Midbrain (tissue), 1 donor: ENCODE data around the gene TRIP12.
"Not testable (repeated sequence)": the region's sequence is repeated elsewhere in the genome, so short reads cannot be mapped to it uniquely, and the experiment has no call there.

Source experiments
- DNase-seq: peaks from one replicate; lab custom pipeline; 2025; lab: John Stamatoyannopoulos, UW

Gene TRIP12

GRCh38 chr2:229874647-229875046, 47.2 kb downstream of the TRIP12 start:
- DNase-seq = no peak

DNA sequence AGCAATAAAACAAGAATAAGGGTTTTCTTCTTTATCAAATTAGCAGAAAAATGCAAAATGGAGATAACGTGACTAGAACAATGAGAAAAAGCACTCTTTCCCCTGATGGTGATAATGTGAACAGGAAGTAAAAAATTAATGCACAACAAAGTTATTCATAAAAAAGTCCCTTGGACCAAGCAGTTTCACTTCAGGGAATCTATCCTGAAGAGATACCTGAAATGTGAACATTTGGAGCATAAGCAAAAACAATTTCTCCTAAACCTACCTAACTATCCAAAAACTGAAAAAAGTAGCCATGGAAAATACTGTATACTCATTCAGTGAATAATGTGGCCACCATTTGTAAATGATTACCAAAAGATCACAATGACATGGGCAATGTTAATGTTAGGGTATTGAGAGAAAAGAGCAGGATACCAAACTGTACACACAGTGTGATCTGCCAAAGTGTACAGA, 48.7 kb downstream of the TRIP12 start:
- no peak for DNase-seq

DNA sequence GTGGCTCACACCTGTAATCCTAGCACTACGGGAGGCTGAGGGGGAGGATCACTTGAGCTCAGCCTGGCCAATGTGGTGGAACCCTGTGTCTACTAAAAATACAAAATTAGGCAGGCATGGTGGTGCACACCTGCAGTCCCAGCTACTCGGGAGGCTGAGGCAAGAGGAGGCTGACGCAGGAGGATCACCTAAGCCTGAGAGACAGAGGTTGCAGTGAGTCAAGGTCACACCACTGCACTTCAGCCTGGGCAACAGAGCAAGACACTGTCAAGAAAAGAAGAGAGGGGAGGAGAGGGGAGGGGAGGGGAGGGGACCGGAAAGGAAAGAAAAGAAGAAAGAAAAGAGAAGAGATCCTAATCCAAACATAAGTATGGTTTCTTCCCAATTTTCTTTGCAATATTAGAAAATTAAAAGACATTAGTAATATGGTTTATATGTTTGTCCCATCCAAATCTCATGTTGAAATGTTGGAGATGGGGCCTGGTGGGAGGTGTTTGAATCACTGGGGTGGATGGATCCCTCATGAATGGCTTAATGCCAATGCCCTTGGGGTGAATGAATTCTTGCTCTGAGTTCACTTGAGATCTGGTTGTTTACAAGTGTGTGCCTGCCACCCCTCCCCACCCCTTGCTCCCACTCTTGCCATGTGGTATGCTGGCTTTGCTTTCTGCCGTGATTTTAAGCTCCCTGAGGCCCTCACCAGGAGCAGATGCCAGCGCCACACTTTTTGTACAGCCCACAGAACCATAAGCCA, 50.7 kb downstream of the TRIP12 start:
- no peak for DNase-seq

DNA sequence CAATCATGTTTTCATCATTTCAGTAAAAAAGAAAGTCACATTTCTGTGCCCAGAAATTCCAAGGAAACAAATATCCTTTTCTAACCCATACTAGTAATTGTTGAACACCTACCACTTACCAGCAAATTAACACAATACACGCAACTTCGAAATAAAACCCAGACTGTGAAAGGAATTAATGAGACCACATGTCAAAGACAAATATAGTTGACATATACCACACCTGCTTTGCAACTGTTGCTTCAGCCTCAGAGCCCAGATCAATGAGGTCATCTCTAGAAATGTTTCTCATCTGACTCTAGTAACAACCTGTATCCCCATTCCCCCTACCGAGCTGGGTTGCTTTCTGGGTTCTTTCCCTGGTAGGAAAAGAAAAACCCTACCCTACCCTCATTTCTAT, 52.6 kb downstream of the TRIP12 start:
- DNase-seq = no peak

DNA sequence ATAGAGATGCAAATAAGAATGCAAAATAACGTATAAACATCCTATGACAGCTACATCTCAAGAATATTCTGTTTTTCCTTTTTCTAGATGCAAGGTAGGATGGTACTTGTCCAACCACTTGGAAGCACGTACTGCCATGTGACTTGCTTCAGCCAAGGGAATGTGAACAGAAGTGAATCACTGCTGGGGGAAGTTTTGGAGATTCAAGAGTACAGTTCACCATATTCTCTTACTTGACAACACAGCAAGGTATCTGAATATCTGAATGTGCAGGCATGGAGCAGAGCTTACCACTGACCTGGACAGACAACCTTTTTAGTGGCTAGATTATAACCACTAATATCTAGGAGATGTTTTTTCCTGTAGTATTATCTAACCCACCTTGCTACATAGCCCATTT, 53.0 kb downstream of the TRIP12 start:
- no peak for DNase-seq

GRCh38 chr2:229865033-229865432, 56.8 kb downstream of the TRIP12 start:
- DNase-seq = no peak

DNA sequence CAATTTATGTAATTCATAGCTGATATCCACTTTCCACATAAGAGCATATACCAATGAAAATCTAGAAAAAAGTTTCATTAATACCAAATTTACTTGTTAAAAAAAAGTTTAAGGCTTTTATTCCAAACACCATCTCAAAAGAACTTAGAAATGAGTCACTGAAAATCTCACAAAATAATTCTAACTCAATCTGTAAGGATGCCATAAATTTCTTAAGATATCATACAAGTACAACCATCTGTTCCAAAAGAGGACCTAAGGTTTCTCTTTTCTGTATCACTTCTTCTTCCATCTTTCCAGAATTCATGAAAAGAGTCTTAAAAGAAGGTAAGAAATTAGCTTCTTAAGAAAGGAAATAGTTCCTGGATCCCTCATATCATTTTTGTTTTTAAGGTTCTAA, 60.4 kb downstream of the TRIP12 start:
- DNase-seq = no peak

DNA sequence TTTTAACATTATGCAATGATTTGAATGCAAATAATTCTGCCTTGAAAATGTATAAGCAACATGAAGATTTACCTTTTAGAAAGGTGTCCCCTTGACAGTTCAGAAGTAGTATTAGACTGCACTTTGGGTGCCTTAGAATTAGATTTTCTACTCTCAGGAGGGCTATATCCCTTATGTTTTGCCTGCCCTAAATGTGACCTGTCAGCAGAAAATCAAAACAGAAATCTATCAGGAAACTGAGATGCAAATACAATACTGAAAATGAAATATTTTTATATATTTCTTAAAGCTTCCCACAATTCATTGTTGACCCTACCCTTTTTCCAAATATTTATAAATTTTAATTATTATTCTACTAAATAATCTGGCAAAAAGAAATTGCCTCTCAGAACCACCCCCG, 61.5 kb downstream of the TRIP12 start:
- no peak for DNase-seq

DNA sequence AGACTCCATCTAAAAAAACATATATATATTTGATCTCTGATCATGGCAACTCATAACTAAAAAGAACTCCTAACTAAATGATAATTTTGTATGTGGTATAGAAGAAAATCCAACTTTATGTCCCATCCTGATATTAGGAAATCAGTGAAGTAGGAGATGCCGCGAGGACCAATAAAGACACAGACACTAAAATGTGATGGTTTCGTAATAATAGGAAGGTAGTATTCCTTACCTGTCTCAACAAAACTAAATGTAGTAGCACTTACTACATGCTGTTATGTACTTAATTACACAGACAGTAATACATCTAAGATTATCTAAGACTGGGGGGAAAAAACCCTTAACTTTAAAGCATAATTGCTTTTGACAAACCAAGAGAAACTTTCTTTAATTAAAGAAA, 63.5 kb downstream of the TRIP12 start:
- DNase-seq = no peak

DNA sequence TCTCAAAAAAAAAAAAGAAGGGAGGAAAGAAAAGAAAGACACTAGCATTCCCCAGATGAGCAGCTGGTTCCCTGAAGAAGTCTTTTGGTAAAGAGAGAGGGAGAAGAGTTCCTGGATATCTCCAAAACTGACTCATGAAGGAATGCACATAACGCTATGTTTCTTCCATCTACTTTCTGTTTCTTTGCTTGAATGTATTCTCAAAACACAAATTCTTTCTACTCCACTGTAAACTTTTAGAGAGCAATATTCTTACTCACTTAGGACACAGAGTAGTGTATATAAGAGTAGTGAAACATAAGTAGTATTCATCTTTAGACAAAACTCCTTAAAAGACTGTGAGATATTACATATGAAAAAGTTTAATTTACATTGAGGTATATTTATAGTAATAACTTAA, 64.2 kb downstream of the TRIP12 start:
- no peak for DNase-seq

DNA sequence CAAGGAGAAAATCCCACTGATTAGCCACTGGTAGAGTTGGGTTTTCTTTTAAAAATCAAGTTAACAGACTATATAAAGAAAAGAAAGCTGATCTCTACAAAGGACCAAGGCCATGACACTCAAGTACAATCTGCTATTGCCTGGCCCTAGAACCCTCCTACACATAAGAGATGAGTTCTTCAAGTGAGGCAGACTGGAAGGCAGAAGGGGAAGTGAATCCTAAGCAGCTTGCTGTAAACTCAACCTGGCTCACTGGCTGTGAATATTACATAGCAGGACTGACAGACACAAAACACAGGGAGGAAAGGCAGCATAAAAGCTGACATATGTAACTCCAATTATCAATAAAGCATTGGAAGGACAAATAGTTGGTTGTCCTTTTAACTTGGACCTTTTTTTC, 65.4 kb downstream of the TRIP12 start:
- no peak for DNase-seq

- DNase-seq = no peak
Observed at GRCh38 chr2:229855116-229855515, 66.7 kb downstream of the TRIP12 start.

GRCh38 chr2:229852565-229852964, 69.2 kb downstream of the TRIP12 start:
- DNase-seq = no peak

- no peak for DNase-seq
Observed at GRCh38 chr2:229851870-229852269, 69.9 kb downstream of the TRIP12 start.

DNA sequence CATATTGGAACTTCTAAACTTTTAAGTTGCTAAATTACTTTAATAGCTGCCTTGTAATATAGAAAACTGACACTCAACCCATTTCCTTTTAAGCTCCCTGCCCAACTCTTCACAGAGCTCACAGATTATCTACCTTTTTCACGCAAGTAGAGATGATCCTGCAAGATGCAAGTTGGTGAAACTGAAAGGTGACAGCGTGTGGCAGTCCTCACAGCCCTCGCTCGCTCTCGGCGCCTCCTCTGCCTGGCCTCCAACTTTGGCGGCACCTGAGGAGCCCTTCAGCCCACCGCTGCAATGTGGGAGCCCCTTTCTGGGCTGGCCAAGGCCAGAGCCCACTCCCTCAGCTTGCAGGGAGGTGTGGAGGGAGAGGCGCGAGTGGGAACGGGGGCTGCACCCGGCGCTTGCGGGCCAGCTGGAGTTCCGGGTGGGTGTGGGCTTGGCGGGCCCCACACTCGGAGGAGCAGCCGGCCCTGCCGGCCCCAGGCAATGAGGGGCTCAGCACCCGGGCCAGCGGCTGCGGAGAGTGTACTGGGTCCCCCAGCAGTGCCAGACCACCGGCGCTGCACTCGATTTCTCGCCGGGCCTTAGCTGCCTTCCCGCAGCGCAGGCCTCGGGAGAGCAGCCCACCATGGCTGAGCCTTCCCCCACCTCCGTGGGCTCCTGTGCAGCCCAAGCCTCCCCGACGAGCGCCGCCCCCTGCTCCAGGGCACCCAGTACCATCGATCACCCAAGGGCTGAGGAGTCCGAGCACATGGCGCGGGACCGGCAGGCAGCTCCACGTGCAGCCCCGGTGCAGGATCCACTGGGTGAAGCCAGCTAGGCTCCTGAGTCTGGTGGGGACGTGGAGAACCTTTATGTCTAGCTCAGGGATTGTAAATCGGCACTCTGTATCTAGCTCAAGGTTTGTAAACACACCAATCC, 71.2 kb downstream of the TRIP12 start:
- not testable (repeated sequence) for DNase-seq

- DNase-seq = no peak
Observed at GRCh38 chr2:229849073-229849472, 72.7 kb downstream of the TRIP12 start.

DNA sequence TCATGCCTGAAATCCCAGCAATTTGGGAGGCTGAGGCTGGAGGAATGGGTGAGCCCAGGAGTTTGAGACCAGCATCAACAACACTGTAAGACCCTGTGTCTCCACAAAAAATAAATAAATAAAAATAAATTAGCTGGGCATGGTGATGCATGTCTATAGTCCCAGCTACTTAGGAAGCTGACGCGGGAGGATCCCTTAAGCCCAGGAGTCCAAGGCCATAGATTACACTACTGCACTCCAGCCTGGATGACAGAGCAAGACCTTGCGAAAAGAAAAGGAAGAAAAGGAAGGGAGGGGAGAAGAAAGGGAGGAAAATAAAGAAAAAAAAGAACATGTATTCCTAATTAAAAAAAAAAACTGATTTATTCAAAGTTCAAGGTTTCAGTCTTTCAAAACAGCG, 78.2 kb downstream of the TRIP12 start:
- no peak for DNase-seq

DNA sequence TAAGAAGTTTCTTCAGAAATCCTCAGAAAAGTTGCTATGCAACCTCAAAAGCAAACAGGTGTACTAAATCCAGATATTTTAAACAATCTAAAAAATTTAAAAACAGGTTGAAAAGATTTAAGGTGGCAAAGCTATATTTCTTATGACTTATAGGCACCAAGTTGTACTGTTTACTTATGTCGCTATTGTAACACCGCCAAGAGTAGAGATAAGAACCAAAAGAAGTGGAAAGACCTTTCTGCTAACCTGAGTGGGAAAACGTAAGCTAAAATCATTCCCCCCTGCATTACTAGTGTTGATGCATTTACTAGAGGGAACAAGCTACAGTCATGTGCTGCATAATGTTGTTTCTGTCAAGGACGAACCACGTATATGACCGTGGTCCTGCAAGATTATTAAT, 83.1 kb downstream of the TRIP12 start:
- no peak for DNase-seq

- no peak for DNase-seq
Observed at GRCh38 chr2:229836847-229837246, 85.0 kb downstream of the TRIP12 start.

GRCh38 chr2:229835596-229836283, 86.1 kb downstream of the TRIP12 start:
- no peak for DNase-seq

- DNase-seq = not testable (repeated sequence)
Observed at GRCh38 chr2:229834368-229834767, 87.4 kb downstream of the TRIP12 start.

GRCh38 chr2:229832510-229832898, 89.3 kb downstream of the TRIP12 start:
- no peak for DNase-seq
